Measurements from ENCODE around the gene P2RY2. TPM values are rescaled to one million over a fixed set of nuclear protein-coding genes. Genes with fewer than 3 reads are reported as not detected.

Gene P2RY2
- total and polyA plus RNA-seq, 9 of the 15 experiments (the other 6 are each of a cell fraction or from before 2014, with no cell fraction given) = not detected

DNA sequence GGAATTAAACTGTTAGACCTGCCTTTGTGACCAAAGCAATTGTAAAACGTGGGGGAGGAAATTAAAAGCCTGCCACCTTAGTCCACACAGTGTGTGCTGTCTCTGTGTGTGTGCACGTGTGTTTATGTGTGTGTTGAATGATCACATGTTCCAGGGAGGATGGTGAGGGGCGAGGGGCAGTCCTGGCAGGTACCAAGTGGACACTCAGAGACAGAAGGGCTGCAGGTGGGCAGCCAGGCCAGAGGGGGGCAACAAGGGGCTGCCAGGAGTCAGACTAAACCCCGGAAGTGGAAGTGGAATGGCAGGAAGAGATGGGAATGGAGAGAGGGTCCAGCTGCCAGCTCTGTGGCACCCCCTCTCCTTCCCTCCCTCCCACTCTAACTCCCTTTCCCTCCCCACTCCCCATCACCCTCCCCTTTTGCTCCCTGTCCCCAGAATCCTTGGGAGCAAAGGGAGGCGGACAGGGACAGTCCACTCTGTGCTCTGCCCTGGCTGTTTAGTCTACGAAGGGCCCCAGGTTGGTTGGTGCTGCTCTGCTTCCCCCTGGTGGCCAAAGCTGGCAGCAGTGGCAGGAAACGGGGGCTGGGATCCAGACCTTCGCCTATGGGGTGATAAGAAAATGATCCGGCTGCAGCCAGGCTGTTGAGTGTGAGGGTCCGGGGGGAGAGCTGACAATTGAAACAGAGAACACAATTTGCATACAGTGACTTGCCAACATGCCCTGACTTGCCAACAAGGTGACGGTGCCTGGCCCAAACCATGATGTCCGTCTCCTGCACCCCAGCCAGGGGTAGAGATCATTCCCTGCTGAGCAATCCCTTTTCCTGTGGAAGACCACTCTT, 24.4 kb downstream of the P2RY2 start (continued):
- TF ChIP-seq, protein P1, sequence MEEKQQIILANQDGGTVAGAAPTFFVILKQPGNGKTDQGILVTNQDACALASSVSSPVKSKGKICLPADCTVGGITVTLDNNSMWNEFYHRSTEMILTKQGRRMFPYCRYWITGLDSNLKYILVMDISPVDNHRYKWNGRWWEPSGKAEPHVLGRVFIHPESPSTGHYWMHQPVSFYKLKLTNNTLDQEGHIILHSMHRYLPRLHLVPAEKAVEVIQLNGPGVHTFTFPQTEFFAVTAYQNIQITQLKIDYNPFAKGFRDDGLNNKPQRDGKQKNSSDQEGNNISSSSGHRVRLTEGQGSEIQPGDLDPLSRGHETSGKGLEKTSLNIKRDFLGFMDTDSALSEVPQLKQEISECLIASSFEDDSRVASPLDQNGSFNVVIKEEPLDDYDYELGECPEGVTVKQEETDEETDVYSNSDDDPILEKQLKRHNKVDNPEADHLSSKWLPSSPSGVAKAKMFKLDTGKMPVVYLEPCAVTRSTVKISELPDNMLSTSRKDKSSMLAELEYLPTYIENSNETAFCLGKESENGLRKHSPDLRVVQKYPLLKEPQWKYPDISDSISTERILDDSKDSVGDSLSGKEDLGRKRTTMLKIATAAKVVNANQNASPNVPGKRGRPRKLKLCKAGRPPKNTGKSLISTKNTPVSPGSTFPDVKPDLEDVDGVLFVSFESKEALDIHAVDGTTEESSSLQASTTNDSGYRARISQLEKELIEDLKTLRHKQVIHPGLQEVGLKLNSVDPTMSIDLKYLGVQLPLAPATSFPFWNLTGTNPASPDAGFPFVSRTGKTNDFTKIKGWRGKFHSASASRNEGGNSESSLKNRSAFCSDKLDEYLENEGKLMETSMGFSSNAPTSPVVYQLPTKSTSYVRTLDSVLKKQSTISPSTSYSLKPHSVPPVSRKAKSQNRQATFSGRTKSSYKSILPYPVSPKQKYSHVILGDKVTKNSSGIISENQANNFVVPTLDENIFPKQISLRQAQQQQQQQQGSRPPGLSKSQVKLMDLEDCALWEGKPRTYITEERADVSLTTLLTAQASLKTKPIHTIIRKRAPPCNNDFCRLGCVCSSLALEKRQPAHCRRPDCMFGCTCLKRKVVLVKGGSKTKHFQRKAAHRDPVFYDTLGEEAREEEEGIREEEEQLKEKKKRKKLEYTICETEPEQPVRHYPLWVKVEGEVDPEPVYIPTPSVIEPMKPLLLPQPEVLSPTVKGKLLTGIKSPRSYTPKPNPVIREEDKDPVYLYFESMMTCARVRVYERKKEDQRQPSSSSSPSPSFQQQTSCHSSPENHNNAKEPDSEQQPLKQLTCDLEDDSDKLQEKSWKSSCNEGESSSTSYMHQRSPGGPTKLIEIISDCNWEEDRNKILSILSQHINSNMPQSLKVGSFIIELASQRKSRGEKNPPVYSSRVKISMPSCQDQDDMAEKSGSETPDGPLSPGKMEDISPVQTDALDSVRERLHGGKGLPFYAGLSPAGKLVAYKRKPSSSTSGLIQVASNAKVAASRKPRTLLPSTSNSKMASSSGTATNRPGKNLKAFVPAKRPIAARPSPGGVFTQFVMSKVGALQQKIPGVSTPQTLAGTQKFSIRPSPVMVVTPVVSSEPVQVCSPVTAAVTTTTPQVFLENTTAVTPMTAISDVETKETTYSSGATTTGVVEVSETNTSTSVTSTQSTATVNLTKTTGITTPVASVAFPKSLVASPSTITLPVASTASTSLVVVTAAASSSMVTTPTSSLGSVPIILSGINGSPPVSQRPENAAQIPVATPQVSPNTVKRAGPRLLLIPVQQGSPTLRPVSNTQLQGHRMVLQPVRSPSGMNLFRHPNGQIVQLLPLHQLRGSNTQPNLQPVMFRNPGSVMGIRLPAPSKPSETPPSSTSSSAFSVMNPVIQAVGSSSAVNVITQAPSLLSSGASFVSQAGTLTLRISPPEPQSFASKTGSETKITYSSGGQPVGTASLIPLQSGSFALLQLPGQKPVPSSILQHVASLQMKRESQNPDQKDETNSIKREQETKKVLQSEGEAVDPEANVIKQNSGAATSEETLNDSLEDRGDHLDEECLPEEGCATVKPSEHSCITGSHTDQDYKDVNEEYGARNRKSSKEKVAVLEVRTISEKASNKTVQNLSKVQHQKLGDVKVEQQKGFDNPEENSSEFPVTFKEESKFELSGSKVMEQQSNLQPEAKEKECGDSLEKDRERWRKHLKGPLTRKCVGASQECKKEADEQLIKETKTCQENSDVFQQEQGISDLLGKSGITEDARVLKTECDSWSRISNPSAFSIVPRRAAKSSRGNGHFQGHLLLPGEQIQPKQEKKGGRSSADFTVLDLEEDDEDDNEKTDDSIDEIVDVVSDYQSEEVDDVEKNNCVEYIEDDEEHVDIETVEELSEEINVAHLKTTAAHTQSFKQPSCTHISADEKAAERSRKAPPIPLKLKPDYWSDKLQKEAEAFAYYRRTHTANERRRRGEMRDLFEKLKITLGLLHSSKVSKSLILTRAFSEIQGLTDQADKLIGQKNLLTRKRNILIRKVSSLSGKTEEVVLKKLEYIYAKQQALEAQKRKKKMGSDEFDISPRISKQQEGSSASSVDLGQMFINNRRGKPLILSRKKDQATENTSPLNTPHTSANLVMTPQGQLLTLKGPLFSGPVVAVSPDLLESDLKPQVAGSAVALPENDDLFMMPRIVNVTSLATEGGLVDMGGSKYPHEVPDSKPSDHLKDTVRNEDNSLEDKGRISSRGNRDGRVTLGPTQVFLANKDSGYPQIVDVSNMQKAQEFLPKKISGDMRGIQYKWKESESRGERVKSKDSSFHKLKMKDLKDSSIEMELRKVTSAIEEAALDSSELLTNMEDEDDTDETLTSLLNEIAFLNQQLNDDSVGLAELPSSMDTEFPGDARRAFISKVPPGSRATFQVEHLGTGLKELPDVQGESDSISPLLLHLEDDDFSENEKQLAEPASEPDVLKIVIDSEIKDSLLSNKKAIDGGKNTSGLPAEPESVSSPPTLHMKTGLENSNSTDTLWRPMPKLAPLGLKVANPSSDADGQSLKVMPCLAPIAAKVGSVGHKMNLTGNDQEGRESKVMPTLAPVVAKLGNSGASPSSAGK (IDR thresholded peaks at IDR 0.05) = no peak
- TF ChIP-seq ZNF436 (CRISPR knock-in tag; IDR thresholded peaks at IDR 0.05) (no peak), PCBP1 (IDR thresholded peaks at IDR 0.05; ENCODE audit: low read depth, low read length, poor library complexity, severe bottlenecking) (no peak), EHMT2 (IDR thresholded peaks at IDR 0.05) (peak; percentile 56; the same call in 1 of the 2 replicates), TAF9B (IDR thresholded peaks at IDR 0.05; ENCODE audit: partially characterized antibody) (no peak), SMC3 (conservative IDR thresholded peaks at IDR 0.05; ENCODE audit: insufficient read depth, low read depth, low read length) (peak; percentile 86)
- TF ChIP-seq, protein P2, sequence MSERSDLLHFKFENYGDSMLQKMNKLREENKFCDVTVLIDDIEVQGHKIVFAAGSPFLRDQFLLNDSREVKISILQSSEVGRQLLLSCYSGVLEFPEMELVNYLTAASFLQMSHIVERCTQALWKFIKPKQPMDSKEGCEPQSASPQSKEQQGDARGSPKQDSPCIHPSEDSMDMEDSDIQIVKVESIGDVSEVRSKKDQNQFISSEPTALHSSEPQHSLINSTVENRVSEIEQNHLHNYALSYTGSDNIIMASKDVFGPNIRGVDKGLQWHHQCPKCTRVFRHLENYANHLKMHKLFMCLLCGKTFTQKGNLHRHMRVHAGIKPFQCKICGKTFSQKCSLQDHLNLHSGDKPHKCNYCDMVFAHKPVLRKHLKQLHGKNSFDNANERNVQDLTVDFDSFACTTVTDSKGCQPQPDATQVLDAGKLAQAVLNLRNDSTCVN (CRISPR knock-in tag; IDR thresholded peaks at IDR 0.05) = no peak
- TF ChIP-seq, protein P3, sequence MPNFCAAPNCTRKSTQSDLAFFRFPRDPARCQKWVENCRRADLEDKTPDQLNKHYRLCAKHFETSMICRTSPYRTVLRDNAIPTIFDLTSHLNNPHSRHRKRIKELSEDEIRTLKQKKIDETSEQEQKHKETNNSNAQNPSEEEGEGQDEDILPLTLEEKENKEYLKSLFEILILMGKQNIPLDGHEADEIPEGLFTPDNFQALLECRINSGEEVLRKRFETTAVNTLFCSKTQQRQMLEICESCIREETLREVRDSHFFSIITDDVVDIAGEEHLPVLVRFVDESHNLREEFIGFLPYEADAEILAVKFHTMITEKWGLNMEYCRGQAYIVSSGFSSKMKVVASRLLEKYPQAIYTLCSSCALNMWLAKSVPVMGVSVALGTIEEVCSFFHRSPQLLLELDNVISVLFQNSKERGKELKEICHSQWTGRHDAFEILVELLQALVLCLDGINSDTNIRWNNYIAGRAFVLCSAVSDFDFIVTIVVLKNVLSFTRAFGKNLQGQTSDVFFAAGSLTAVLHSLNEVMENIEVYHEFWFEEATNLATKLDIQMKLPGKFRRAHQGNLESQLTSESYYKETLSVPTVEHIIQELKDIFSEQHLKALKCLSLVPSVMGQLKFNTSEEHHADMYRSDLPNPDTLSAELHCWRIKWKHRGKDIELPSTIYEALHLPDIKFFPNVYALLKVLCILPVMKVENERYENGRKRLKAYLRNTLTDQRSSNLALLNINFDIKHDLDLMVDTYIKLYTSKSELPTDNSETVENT (CRISPR knock-in tag; IDR thresholded peaks at IDR 0.05) = no peak

All from K562 (cell line).